ENCODE results near the gene RGS14.
A peak's percentile ranks its signal among the peaks of the same experiment; 100 is the strongest.
"Not testable (repeated sequence)": the region's sequence is repeated elsewhere in the genome, so short reads cannot be mapped to it uniquely, and the experiment has no call there.

Gene RGS14

GRCh38 chr5:177350776-177351391 lies 6.8 kb upstream of the RGS14 start:
- no peak for DNase-seq

- peak; percentile 95 for DNase-seq
These were observed 6.1 kb upstream of the RGS14 start, which contains the start of gene LMAN2 for GRCh38 chr5:177351392-177352329. Gene LMAN2, minus strand, starts transcription at chr5:177351668. Its CDS starts 21 bp downstream, at chr5:177351647.

GRCh38 chr5:177353093-177353492 lies 4.6 kb upstream of the RGS14 start:
- DNase-seq: no peak

- DNase-seq: no peak
These were observed 3.5 kb upstream of the RGS14 start for GRCh38 chr5:177354256-177354655.

GRCh38 chr5:177354711-177355110 lies 3.0 kb upstream of the RGS14 start:
- no peak for DNase-seq

- no peak for DNase-seq
These were observed 2.4 kb upstream of the RGS14 start for GRCh38 chr5:177355162-177355867.

- DNase-seq: no peak
These were observed 1.9 kb upstream of the RGS14 start for GRCh38 chr5:177355868-177356168.

GRCh38 chr5:177356746-177357145 lies 978 bp upstream of the RGS14 start:
- no peak for DNase-seq

GRCh38 chr5:177357146-177357458 lies 622 bp upstream of the RGS14 start:
- no peak for DNase-seq

GRCh38 chr5:177358370-177358819 lies 671 bp downstream of the RGS14 start:
- DNase-seq: no peak

GRCh38 chr5:177359451-177359851 lies 1.7 kb downstream of the RGS14 start:
- DNase-seq: no peak

GRCh38 chr5:177359860-177360259 lies 2.1 kb downstream of the RGS14 start:
- no peak for DNase-seq

- DNase-seq: not testable (repeated sequence)
These were observed 3.0 kb downstream of the RGS14 start for GRCh38 chr5:177360740-177361139.

- no peak for DNase-seq
These were observed 3.9 kb downstream of the RGS14 start for GRCh38 chr5:177361418-177362291.

- DNase-seq: no peak
These were observed 4.5 kb downstream of the RGS14 start for GRCh38 chr5:177362292-177362609.

GRCh38 chr5:177362610-177363507 lies 5.1 kb downstream of the RGS14 start:
- DNase-seq: peak; percentile 83

GRCh38 chr5:177363565-177363964 lies 5.8 kb downstream of the RGS14 start:
- DNase-seq: no peak

- no peak for DNase-seq
These were observed 6.6 kb downstream of the RGS14 start for GRCh38 chr5:177364159-177364962.

GRCh38 chr5:177365845-177366527 lies 8.3 kb downstream of the RGS14 start:
- DNase-seq: no peak
